K562 (cell line): Measurements from ENCODE around the gene SIRT5. TPM values are rescaled to one million over a fixed set of nuclear protein-coding genes. Genes with fewer than 3 reads are reported as not detected.

Experiments used
- ARNT ChIP-seq, 2 experiments: fragments of 450-650 bp; IDR thresholded peaks; 2 replicates each; pipeline ENCODE4 v1.6.1; 2016; ENCODE audit warnings: mild to moderate bottlenecking in 1 of 2
- CBFA2T2 ChIP-seq: fragments of 450-650 bp; conservative IDR thresholded peaks from 2 replicates; pipeline ENCODE4 v1.6.1; 2017; ENCODE audit warnings: mild to moderate bottlenecking
- CREM ChIP-seq: IDR thresholded peaks from 2 replicates; pipeline ENCODE4 v1.6.1; 2014; ENCODE audit warnings: antibody characterized with exemption, low read depth
- GABPB2 ChIP-seq: fragments of 250-450 bp; sonication (Bioruptor Pico); conservative IDR thresholded peaks from 2 replicates; pipeline ENCODE4 v1.5.1; 2021; ENCODE audit warnings: mild to moderate bottlenecking
- HDAC1 ChIP-seq, 2 experiments: fragments of 450-650 bp; IDR thresholded peaks; 2 replicates each; pipeline ENCODE4 v1.6.1; 2016 to 2017; ENCODE audit warnings: inconsistent platforms in 1 of 2, mild to moderate bottlenecking in 1 of 2, moderate library complexity in 1 of 2
- HIVEP1 ChIP-seq: fragments of 250-450 bp; sonication (Bioruptor Pico); IDR thresholded peaks from 2 replicates; pipeline ENCODE4 v1.4.0; 2020; ENCODE audit warnings: mild to moderate bottlenecking
- IFI16 ChIP-seq: fragments of 250-450 bp; sonication (Bioruptor Pico); IDR thresholded peaks from 2 replicates; pipeline ENCODE4 v2.1.2; 2022; ENCODE audit warnings: mild to moderate bottlenecking, inconsistent platforms
- KAT7 ChIP-seq: sonication (generic); formaldehyde crosslinking; IDR thresholded peaks from 2 replicates; pipeline ENCODE4 v1.8.0; 2022; ENCODE audit warnings: missing genetic modification reagents, mild to moderate bottlenecking, borderline replicate concordance
- KDM1A ChIP-seq, 2 experiments: fragments of 450-650 bp; IDR thresholded peaks; 2 replicates each; pipeline ENCODE4 v1.6.1; 2016; ENCODE audit warnings: mild to moderate bottlenecking in 2 of 2
- L3MBTL2 ChIP-seq: fragments of 450-650 bp; IDR thresholded peaks from 2 replicates; pipeline ENCODE4 v1.6.1; 2016; ENCODE audit warnings: mild to moderate bottlenecking, moderate library complexity
- MCM7 ChIP-seq, 2 experiments: fragments of 450-650 bp; IDR thresholded peaks; 2 replicates each; pipeline ENCODE4 v1.6.1; 2016 to 2018
- NCOR1 ChIP-seq: fragments of 450-650 bp; IDR thresholded peaks from 2 replicates; pipeline ENCODE4 v1.6.1; 2016; ENCODE audit warnings: mild to moderate bottlenecking, moderate library complexity
- NR4A1 ChIP-seq, 2 experiments: fragments of 250-450 bp in 1 of 2; fragments of 450-650 bp in 1 of 2; sonication (Bioruptor Pico) in 1 of 2; IDR thresholded peaks; 2 replicates each; pipeline versions ENCODE4 v1.4.0 to v1.6.1; 2016 to 2020; ENCODE audit warnings: mild to moderate bottlenecking in 2 of 2, missing compliant biosample characterization in 1 of 2, missing genetic modification characterization in 1 of 2, moderate library complexity in 1 of 2
- RBM14 ChIP-seq: fragments of 200-400 bp; formaldehyde crosslinking; IDR thresholded peaks from 2 replicates; pipeline ENCODE4 v1.6.1; 2018; ENCODE audit warnings: low read depth, mild to moderate bottlenecking, low read length, moderate library complexity, borderline replicate concordance; ENCODE audit not compliant: insufficient read depth
- SRF ChIP-seq, 2 experiments: fragments of 250-450, 450-650 bp in 1 of 2; sonication (Bioruptor Pico) in 1 of 2; sonication (generic) in 1 of 2; formaldehyde crosslinking; IDR thresholded peaks; 2 replicates each; pipeline versions ENCODE4 v1.5.0 to v1.5.1; 2020 to 2022; ENCODE audit warnings: mild to moderate bottlenecking in 1 of 2, missing genetic modification reagents in 1 of 2
- TEAD4 ChIP-seq, 2 experiments: sonication (generic) in 1 of 2; formaldehyde crosslinking in 1 of 2; IDR thresholded peaks; 2 replicates each; pipeline versions ENCODE4 v1.6.1 to v1.8.0; 2012 to 2022; ENCODE audit warnings: borderline replicate concordance in 1 of 2, inconsistent platforms in 1 of 2, low read length in 1 of 2, mild to moderate bottlenecking in 1 of 2, missing genetic modification reagents in 1 of 2
- THRAP3 ChIP-seq: fragments of 450-650 bp; IDR thresholded peaks from 2 replicates; pipeline ENCODE4 v1.6.1; 2016; ENCODE audit warnings: mild to moderate bottlenecking, inconsistent platforms, borderline replicate concordance
- ZFX ChIP-seq: sonication (generic); formaldehyde crosslinking; IDR thresholded peaks from 2 replicates; pipeline ENCODE4 v1.8.0; 2022; ENCODE audit warnings: mild to moderate bottlenecking, missing genetic modification reagents, moderate library complexity
- ZKSCAN1 ChIP-seq: fragments of 150-350 bp; IDR thresholded peaks from 2 replicates; pipeline ENCODE4 v1.6.1; 2016; ENCODE audit warnings: low read depth, low read length
- ZNF124 ChIP-seq: sonication (generic); formaldehyde crosslinking; IDR thresholded peaks from 2 replicates; pipeline ENCODE4 v1.8.1; 2022; ENCODE audit warnings: missing genetic modification reagents
- ZNF785 ChIP-seq: fragments of 250-450 bp; sonication (Bioruptor Pico); IDR thresholded peaks from 2 replicates; pipeline ENCODE4 v1.4.0; 2020; ENCODE audit warnings: mild to moderate bottlenecking
- polyA plus RNA-seq, 8 experiments: library from polyadenylated mRNA; depleted of rRNA in 4 of 8; stranded (reverse) in 5 of 8; unstranded in 3 of 8; fragments of >200 nt; fragmentation: Nextera tagmentation in 2 of 8; fragmentation: Illumina TruSeq in 1 of 8; extraction: Ambion mirVana in 2 of 8; extraction: Trizol in 1 of 8; gene quantifications; 2 replicates each; pipeline versions ENCODE4 v1.2.1 to v1.2.3, GENCODE V29; 2011 to 2014; ENCODE audit warnings: inconsistent platforms in 1 of 8, missing spikeins in 1 of 8
- total RNA-seq, 7 experiments: library from RNA; depleted of rRNA in 6 of 7; stranded (reverse); fragments of >200 nt in 6 of 7; fragmentation: Illumina TruSeq in 2 of 7; extraction: Trizol in 2 of 7; gene quantifications; 2 replicates each; pipeline versions ENCODE4 v1.2.1 to v1.2.3, GENCODE V29; 2011 to 2021; ENCODE audit warnings: low replicate concordance in 1 of 7
- TF ChIP-seq, protein P1 (sequence below): sonication (generic); formaldehyde crosslinking; IDR thresholded peaks from 2 replicates; pipeline ENCODE4 v1.8.1; 2022; ENCODE audit warnings: missing genetic modification reagents
- TF ChIP-seq, protein P2 (sequence below): fragments of 450-650 bp; formaldehyde crosslinking; IDR thresholded peaks from 2 replicates; pipeline ENCODE4 v1.4.0; 2020; ENCODE audit warnings: mild to moderate bottlenecking, moderate library complexity
- TF ChIP-seq, protein P3 (sequence below): fragments of 200-800 bp; sonication (Bioruptor generic); IDR thresholded peaks from 2 replicates; pipeline ENCODE4 v1.6.1; 2017; ENCODE audit warnings: missing genetic modification characterization, missing compliant biosample characterization
- TF ChIP-seq, protein P4 (sequence below), 2 experiments: fragments of 450-650 bp; IDR thresholded peaks; 2 replicates each; pipeline ENCODE4 v1.6.1; 2016

Gene SIRT5
- total and polyA plus RNA-seq, 9 of the 15 experiments (the other 6 are each of a cell fraction or from before 2014, with no cell fraction given) = 2.1 to 15.7 (median 11.4) TPM

DNA sequence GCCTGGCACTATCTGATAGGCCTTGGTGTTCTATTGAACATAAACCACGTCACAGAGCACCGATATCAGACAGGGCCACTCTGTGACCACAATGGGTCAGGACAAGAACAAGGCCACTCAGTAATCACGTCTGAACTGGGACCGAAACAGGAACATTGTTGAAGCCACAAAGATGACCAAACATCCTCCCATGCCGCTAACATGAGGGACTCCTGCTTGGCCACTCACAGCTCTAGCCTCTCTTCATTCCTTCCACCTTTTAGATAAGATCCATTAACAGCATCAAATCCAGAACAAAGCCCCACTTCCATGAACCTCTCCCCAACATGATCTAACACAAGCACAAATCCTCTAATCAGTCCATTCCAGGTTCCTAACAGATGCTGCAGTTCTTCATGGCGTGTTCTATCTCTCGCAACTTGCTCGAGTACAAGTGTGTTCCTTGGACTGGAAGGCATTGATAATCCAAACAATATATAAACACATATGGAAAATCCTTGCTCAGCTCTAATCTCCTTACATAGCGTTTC, 7.4 kb downstream of the SIRT5 start (continued):
- TF ChIP-seq SRF (CRISPR knock-in tag; IDR thresholded peaks at IDR 0.05) = no peak
- peak; percentile 92 for TF ChIP-seq TEAD4 (IDR thresholded peaks at IDR 0.05; ENCODE audit: low read length)
- no peak for TF ChIP-seq TEAD4 (CRISPR knock-in tag; IDR thresholded peaks at IDR 0.05; ENCODE audit: borderline replicate concordance)
- TF ChIP-seq, protein P1, sequence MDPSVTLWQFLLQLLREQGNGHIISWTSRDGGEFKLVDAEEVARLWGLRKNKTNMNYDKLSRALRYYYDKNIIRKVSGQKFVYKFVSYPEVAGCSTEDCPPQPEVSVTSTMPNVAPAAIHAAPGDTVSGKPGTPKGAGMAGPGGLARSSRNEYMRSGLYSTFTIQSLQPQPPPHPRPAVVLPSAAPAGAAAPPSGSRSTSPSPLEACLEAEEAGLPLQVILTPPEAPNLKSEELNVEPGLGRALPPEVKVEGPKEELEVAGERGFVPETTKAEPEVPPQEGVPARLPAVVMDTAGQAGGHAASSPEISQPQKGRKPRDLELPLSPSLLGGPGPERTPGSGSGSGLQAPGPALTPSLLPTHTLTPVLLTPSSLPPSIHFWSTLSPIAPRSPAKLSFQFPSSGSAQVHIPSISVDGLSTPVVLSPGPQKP (CRISPR knock-in tag) = no peak
- peak; percentile 61 for TF ChIP-seq CREM
- TF ChIP-seq CBFA2T2 = peak; percentile 89
- TF ChIP-seq, protein P2, sequence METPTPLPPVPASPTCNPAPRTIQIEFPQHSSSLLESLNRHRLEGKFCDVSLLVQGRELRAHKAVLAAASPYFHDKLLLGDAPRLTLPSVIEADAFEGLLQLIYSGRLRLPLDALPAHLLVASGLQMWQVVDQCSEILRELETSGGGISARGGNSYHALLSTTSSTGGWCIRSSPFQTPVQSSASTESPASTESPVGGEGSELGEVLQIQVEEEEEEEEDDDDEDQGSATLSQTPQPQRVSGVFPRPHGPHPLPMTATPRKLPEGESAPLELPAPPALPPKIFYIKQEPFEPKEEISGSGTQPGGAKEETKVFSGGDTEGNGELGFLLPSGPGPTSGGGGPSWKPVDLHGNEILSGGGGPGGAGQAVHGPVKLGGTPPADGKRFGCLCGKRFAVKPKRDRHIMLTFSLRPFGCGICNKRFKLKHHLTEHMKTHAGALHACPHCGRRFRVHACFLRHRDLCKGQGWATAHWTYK (CRISPR knock-in tag) = no peak
- no peak for TF ChIP-seq HIVEP1 (CRISPR knock-in tag)
- TF ChIP-seq NCOR1 = peak; percentile 87
- no peak for TF ChIP-seq IFI16 (CRISPR knock-in tag)
- TF ChIP-seq, protein P3, sequence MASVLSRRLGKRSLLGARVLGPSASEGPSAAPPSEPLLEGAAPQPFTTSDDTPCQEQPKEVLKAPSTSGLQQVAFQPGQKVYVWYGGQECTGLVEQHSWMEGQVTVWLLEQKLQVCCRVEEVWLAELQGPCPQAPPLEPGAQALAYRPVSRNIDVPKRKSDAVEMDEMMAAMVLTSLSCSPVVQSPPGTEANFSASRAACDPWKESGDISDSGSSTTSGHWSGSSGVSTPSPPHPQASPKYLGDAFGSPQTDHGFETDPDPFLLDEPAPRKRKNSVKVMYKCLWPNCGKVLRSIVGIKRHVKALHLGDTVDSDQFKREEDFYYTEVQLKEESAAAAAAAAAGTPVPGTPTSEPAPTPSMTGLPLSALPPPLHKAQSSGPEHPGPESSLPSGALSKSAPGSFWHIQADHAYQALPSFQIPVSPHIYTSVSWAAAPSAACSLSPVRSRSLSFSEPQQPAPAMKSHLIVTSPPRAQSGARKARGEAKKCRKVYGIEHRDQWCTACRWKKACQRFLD = 0 out of 2 replicates have a peak, but pooled peaks have one; percentile 50
- TF ChIP-seq ZFX (CRISPR knock-in tag) = no peak
- TF ChIP-seq NR4A1 (CRISPR knock-in tag; IDR thresholded peaks at IDR 0.05) = no peak
- no peak for TF ChIP-seq NR4A1 (tag; IDR thresholded peaks at IDR 0.05)
- peak; percentile 43; the same call in 1 of the 2 replicates for TF ChIP-seq L3MBTL2
- TF ChIP-seq ZNF785 (CRISPR knock-in tag) = no peak
- no peak for TF ChIP-seq MCM7 (IDR thresholded peaks at IDR 0.05)
- no peak for TF ChIP-seq GABPB2 (CRISPR knock-in tag)
- TF ChIP-seq ZNF124 (CRISPR knock-in tag) = no peak
- TF ChIP-seq ARNT (IDR thresholded peaks at IDR 0.05) = 0 out of 4 replicates have a peak, but pooled peaks of 1 of the 2 experiments have one; percentile 27
- TF ChIP-seq KDM1A (IDR thresholded peaks at IDR 0.05) = peak; percentile 74 to 81
- no peak for TF ChIP-seq KAT7 (CRISPR knock-in tag)
- no peak for TF ChIP-seq ZKSCAN1
- TF ChIP-seq RBM14 = no peak
- peak in 1 of 2 experiments; percentile 45; a peak in 1 of 4 replicates for TF ChIP-seq HDAC1 (IDR thresholded peaks at IDR 0.05)
- TF ChIP-seq, protein P4, sequence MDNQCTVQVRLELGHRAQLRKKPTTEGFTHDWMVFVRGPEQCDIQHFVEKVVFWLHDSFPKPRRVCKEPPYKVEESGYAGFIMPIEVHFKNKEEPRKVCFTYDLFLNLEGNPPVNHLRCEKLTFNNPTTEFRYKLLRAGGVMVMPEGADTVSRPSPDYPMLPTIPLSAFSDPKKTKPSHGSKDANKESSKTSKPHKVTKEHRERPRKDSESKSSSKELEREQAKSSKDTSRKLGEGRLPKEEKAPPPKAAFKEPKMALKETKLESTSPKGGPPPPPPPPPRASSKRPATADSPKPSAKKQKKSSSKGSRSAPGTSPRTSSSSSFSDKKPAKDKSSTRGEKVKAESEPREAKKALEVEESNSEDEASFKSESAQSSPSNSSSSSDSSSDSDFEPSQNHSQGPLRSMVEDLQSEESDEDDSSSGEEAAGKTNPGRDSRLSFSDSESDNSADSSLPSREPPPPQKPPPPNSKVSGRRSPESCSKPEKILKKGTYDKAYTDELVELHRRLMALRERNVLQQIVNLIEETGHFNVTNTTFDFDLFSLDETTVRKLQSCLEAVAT (IDR thresholded peaks at IDR 0.05) = peak in 1 of 2 experiments; percentile 49; a peak in 1 of 4 replicates
- TF ChIP-seq THRAP3 = 0 out of 2 replicates have a peak, but pooled peaks have one; percentile 39
